ENCODE results near the gene SCGB2B2. TPM values are rescaled to one million over a fixed set of nuclear protein-coding genes. Genes with fewer than 3 reads are reported as not detected.

The SCGB2B2 gene
- total RNA-seq, 1 experiment from 2014 or later, result 0.20 TPM

GRCh38 chr19:34644991-34645461 lies 31.9 kb downstream of the SCGB2B2 start (continued):
- TF ChIP-seq E2F1 (CRISPR knock-in tag; IDR thresholded peaks at IDR 0.05), result no peak
- no peak for TF ChIP-seq CDX4 (CRISPR knock-in tag; IDR thresholded peaks at IDR 0.05; ENCODE audit: borderline replicate concordance)

- Mint-ChIP-seq H3K9me3 (no peaks in the 10 kb centered on the region), H3K4me1 (no peaks in the 10 kb centered on the region), H3K27me3 (ENCODE audit: low read depth) (peaks cover 2% of the 10 kb centered on the region), H3K4me3 (no peak overlapping the region), H3K27ac (no peak overlapping the region), H3K36me3 (no peaks in the 10 kb centered on the region)
- DNase-seq (ENCODE audit: low spot score), result no peak
- POLR2A ChIA-PET, result no interaction called here
- TF ChIP-seq ZNF138 (CRISPR knock-in tag; conservative IDR thresholded peaks at IDR 0.05) (no peak), ELF4 (CRISPR knock-in tag; IDR thresholded peaks at IDR 0.05; ENCODE audit: low read depth) (no peak), ATF2 (CRISPR knock-in tag; IDR thresholded peaks at IDR 0.05; ENCODE audit: borderline replicate concordance, low read depth) (no peak), ATF1 (CRISPR knock-in tag; IDR thresholded peaks at IDR 0.05) (no peak), E2F5 (CRISPR knock-in tag; IDR thresholded peaks at IDR 0.05) (no peak), ZSCAN18 (CRISPR knock-in tag; IDR thresholded peaks at IDR 0.05) (no peak)
- CTCF ChIA-PET, result no interaction called here
- ATAC-seq, result no peak
Measured at GRCh38 chr19:34642241-34642640, 34.7 kb downstream of the SCGB2B2 start.

GRCh38 chr19:34639491-34640085 lies 37.4 kb downstream of the SCGB2B2 start:
- Mint-ChIP-seq H3K27me3 (ENCODE audit: low read depth) (peaks cover 9% of the 10 kb centered on the region), H3K36me3 (0 out of 2 replicates have a peak, but pooled peaks cover under 1% of the 10 kb centered on the region), H3K27ac (no peak overlapping the region), H3K4me3 (no peak overlapping the region), H3K4me1 (no peaks in the 10 kb centered on the region), H3K9me3 (peaks cover 16% of the 10 kb centered on the region)
- ATAC-seq, result peak; percentile 83
- DNase-seq (ENCODE audit: low spot score), result peak; percentile 62
- CTCF ChIA-PET, result interaction anchor here (0.6 to 2.1 kb wide), 11 partner anchors 12 to 428 kb away, joined by 3 to 26 read pairs (median 4); partner anchors contain the start of gene ZNF302
- peak; percentile 86 for TF ChIP-seq CTCF (IDR thresholded peaks at IDR 0.05)
- no peak for TF ChIP-seq ZBTB21 (CRISPR knock-in tag; IDR thresholded peaks at IDR 0.05; ENCODE audit: borderline replicate concordance)
- POLR2A ChIA-PET, result no interaction called here

- ChIA-PET POLR2A (no interaction called here), CTCF (no interaction called here)
- no peaks in the 10 kb centered on the region for H3K4me1 Mint-ChIP-seq
- peaks cover 6% of the 10 kb centered on the region; the same call in 1 of the 2 replicates for H3K36me3 Mint-ChIP-seq
- DNase-seq (ENCODE audit: low spot score) (no peak), ATAC-seq (no peak)
- no peak overlapping the region for H3K4me3 Mint-ChIP-seq
- H3K27me3 Mint-ChIP-seq (ENCODE audit: low read depth), result peaks cover 15% of the 10 kb centered on the region
- H3K27ac Mint-ChIP-seq, result no peak overlapping the region
- peaks cover 50% of the 10 kb centered on the region for H3K9me3 Mint-ChIP-seq
- no peak for TF ChIP-seq ATF6 (CRISPR knock-in tag; IDR thresholded peaks at IDR 0.05)
Measured at GRCh38 chr19:34633802-34634201, 43.2 kb downstream of the SCGB2B2 start.
